ENCODE results near the gene MIAT.
"Not testable (repeated sequence)": the region's sequence is repeated elsewhere in the genome, so short reads cannot be mapped to it uniquely, and the experiment has no call there.

MIAT gene

GRCh38 chr22:26656891-26657851 lies at the start of gene MIAT:
MIAT (plus strand) TSS chr22:26657588.
- DNase-seq, result no peak

- no peak for DNase-seq
These were observed 49.3 kb upstream of the MIAT start for GRCh38 chr22:26608129-26608528.

- no peak for DNase-seq
These were observed 48.1 kb upstream of the MIAT start for GRCh38 chr22:26609287-26609686.

GRCh38 chr22:26610072-26610958 lies 47.1 kb upstream of the MIAT start:
- DNase-seq, result no peak

GRCh38 chr22:26610996-26611395 lies 46.4 kb upstream of the MIAT start:
- DNase-seq, result no peak

GRCh38 chr22:26612652-26613051 lies 44.7 kb upstream of the MIAT start:
- no peak for DNase-seq

GRCh38 chr22:26613753-26614152 lies 43.6 kb upstream of the MIAT start:
- not testable (repeated sequence) for DNase-seq

GRCh38 chr22:26614322-26614721 lies 43.1 kb upstream of the MIAT start:
- DNase-seq, result no peak

GRCh38 chr22:26615149-26615548 lies 42.2 kb upstream of the MIAT start:
- no peak for DNase-seq

- DNase-seq, result no peak
These were observed 41.5 kb upstream of the MIAT start for GRCh38 chr22:26615830-26616435.

GRCh38 chr22:26616650-26617049 lies 40.7 kb upstream of the MIAT start:
- no peak for DNase-seq

GRCh38 chr22:26617271-26618199 lies 39.9 kb upstream of the MIAT start, which contains the start of gene CRYBB1:
CRYBB1 (minus strand) TSS chr22:26618027; CDS start chr22:26616319, 1,708 bp downstream.
- no peak for DNase-seq

- DNase-seq, result no peak
These were observed 38.9 kb upstream of the MIAT start for GRCh38 chr22:26618455-26618854.

GRCh38 chr22:26619510-26619909 lies 37.9 kb upstream of the MIAT start:
- DNase-seq, result no peak

- DNase-seq, result no peak
These were observed 37.2 kb upstream of the MIAT start for GRCh38 chr22:26620197-26620596.

- DNase-seq, result no peak
These were observed 35.7 kb upstream of the MIAT start, which contains the start of gene CRYBA4 for GRCh38 chr22:26621663-26622062. CRYBA4 (plus strand) TSS chr22:26621963; CDS start chr22:26622597, 634 bp downstream.

- no peak for DNase-seq
These were observed 33.4 kb upstream of the MIAT start for GRCh38 chr22:26623984-26624383.

- DNase-seq, result no peak
These were observed 32.6 kb upstream of the MIAT start for GRCh38 chr22:26624803-26625202.

- DNase-seq, result no peak
These were observed 27.2 kb upstream of the MIAT start for GRCh38 chr22:26629988-26630761.

- DNase-seq, result no peak
These were observed 26.1 kb upstream of the MIAT start for GRCh38 chr22:26631282-26631681.
